HG03025 (cell line): ENCODE results near the gene ERGIC1.

Experiments
- ATAC-seq: cut with Tn5 transposase; IDR thresholded peaks from one replicate; pipeline ENCODE4 v1.9.1; 2021; ENCODE audit warnings: mild to moderate bottlenecking, moderate library complexity; ENCODE audit not compliant: unreplicated experiment, low FRiP score

The ERGIC1 gene

GRCh38 chr5:172897481-172898217 lies 63.6 kb downstream of the ERGIC1 start:
- ATAC-seq = no peak

GRCh38 chr5:172898218-172898842 lies 64.3 kb downstream of the ERGIC1 start:
- ATAC-seq = no peak

GRCh38 chr5:172898843-172899369 lies 64.9 kb downstream of the ERGIC1 start:
- no peak for ATAC-seq

- no peak for ATAC-seq
Measured at GRCh38 chr5:172899436-172899835, 65.4 kb downstream of the ERGIC1 start.

GRCh38 chr5:172901012-172901780 lies 67.1 kb downstream of the ERGIC1 start:
- no peak for ATAC-seq

- no peak for ATAC-seq
Measured at GRCh38 chr5:172901788-172902496, 67.9 kb downstream of the ERGIC1 start.

GRCh38 chr5:172902497-172903472 lies 68.7 kb downstream of the ERGIC1 start:
- ATAC-seq = no peak

GRCh38 chr5:172903790-172904189 lies 69.7 kb downstream of the ERGIC1 start:
- ATAC-seq = no peak

- ATAC-seq = no peak
Measured at GRCh38 chr5:172904312-172904642, 70.2 kb downstream of the ERGIC1 start.

GRCh38 chr5:172904643-172905345 lies 70.7 kb downstream of the ERGIC1 start:
- ATAC-seq = no peak

GRCh38 chr5:172905346-172906140 lies 71.5 kb downstream of the ERGIC1 start:
- no peak for ATAC-seq

- ATAC-seq = no peak
Measured at GRCh38 chr5:172906436-172906835, 72.4 kb downstream of the ERGIC1 start.

GRCh38 chr5:172906888-172907287 lies 72.8 kb downstream of the ERGIC1 start:
- no peak for ATAC-seq

- ATAC-seq = no peak
Measured at GRCh38 chr5:172907657-172908056, 73.6 kb downstream of the ERGIC1 start.

- ATAC-seq = no peak
Measured at GRCh38 chr5:172908662-172909061, 74.6 kb downstream of the ERGIC1 start.

GRCh38 chr5:172909931-172910502 lies 76.0 kb downstream of the ERGIC1 start:
- ATAC-seq = no peak

- no peak for ATAC-seq
Measured at GRCh38 chr5:172910828-172911627, 77.0 kb downstream of the ERGIC1 start.
